H1 (cell line): Measurements from ENCODE around the gene ALKAL2. TPM values are rescaled to one million over a fixed set of nuclear protein-coding genes. Genes with fewer than 3 reads are reported as not detected.

ENCODE experiments used
- CEBPB ChIP-seq: IDR thresholded peaks from 2 replicates; pipeline ENCODE4 v1.6.1; 2012; ENCODE audit warnings: low read depth, low read length
- HDAC6 ChIP-seq: IDR thresholded peaks from one replicate; pipeline ENCODE4 v1.7.1; 2012; ENCODE audit warnings: low read depth, mild to moderate bottlenecking, inconsistent platforms, low read length, moderate library complexity
- POLR2A ChIP-seq, 2 experiments: IDR thresholded peaks; 1 replicate in 1 of 2; 2 replicates in 1 of 2; pipeline ENCODE4 v1.6.1; 2011; ENCODE audit warnings: low read depth in 2 of 2, low read length in 2 of 2, mild to moderate bottlenecking in 2 of 2; ENCODE audit errors: control extremely low read depth in 1 of 2
- SAP30 ChIP-seq: fragments of 300-600 bp; sonication (generic); IDR thresholded peaks from 2 replicates; pipeline ENCODE4 v1.7.1; 2012; ENCODE audit warnings: low read length, moderate library complexity, mild to moderate bottlenecking, inconsistent platforms; ENCODE audit not compliant: insufficient read depth, insufficient replicate concordance
- SP1 ChIP-seq: IDR thresholded peaks from 2 replicates; pipeline ENCODE4 v1.6.1; 2011; ENCODE audit warnings: low read depth, low read length
- SUZ12 ChIP-seq: fragments of 200-600 bp; sonication (generic); IDR thresholded peaks from 2 replicates; pipeline ENCODE4 v1.6.1; 2012; ENCODE audit warnings: mild to moderate bottlenecking, inconsistent platforms, low read length, moderate library complexity, mixed read lengths
- polyA plus RNA-seq, 7 experiments: library from polyadenylated mRNA; depleted of rRNA in 3 of 7; stranded (reverse) in 5 of 7; unstranded in 2 of 7; fragments of >200 nt in 5 of 7; fragments of 200-250 nt in 2 of 7; gene quantifications; 1 replicate in 5 of 7; 2 replicates in 1 of 7; 4 replicates in 1 of 7; pipeline versions ENCODE4 v1.2.1 to v1.2.3, GENCODE V29; 2011 to 2013; ENCODE audit warnings: missing spikeins in 2 of 7, mixed read lengths in 2 of 7
- total RNA-seq: library from RNA; stranded (reverse); fragmentation: NEBNext Ultra II Directional; extraction: Animal tissue kit (Norgen Biotek cat#: 25700); gene quantifications from 2 replicates; pipeline ENCODE4 v1.2.1, GENCODE V29; 2021

The ALKAL2 gene
- total and polyA plus RNA-seq, 2 of the 8 experiments (the other 6 are each of a cell fraction or from before 2014, with no cell fraction given) = 4.6 to 11.5 TPM

DNA sequence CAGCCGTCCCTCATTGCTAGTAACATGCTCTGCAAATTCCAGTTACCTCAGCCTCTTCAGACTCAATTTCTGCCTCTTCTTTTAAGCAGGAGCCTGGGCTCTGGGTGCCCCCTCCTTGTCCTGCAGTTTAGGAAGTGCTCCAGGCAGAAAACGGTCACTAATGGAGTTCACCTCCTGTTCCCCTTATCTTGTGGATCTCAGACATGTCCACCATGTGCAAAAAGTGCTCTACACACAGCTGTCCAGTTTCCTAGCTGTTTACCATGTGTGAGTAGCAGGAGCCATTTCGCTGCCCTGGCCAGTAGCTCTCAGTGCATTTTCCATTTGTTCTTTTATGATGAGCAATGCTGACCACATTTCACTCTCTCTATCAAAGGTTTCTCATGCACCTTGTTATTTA lies 29.0 kb downstream of the ALKAL2 start (continued):
- TF ChIP-seq SAP30 (no peak), CEBPB (no peak), SP1 (no peak), HDAC6 (no peak), SUZ12 (no peak), POLR2A (IDR thresholded peaks at IDR 0.05; ENCODE audit: control extremely low read depth in 1 of 2, low read depth in 2 of 2, low read length in 2 of 2) (no peak)
